GM12874 (cell line): ENCODE data around the gene GNAL.

Experiments used
- CTCF ChIP-seq: IDR thresholded peaks from 2 replicates; pipeline ENCODE4 v1.5.1; 2011; ENCODE audit warnings: low read depth, mild to moderate bottlenecking, control low read depth, low read length, moderate library complexity; ENCODE audit not compliant: insufficient read depth

Gene GNAL

DNA sequence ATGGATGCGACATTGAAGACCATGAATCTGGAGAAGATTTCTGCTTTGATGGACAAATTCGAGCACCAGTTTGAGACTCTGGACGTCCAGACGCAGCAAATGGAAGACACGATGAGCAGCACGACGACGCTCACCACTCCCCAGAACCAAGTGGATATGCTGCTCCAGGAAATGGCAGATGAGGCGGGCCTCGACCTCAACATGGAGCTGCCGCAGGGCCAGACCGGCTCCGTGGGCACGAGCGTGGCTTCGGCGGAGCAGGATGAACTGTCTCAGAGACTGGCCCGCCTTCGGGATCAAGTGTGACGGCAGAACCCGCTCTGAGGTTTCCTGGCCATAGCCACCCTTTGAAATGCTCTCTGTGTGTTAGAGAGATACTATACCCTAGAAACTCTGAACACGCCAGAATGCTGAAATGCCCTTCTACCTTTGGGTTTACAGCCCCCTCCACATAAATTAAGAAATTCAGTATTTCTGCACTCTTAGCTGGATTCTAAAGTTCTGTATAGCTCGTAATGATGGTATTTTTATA is 162.8 kb downstream of the GNAL start:
- TF ChIP-seq CTCF = no peak

- no peak for TF ChIP-seq CTCF
Observed at GRCh38 chr18:11857177-11857887, 168.3 kb downstream of the GNAL start.

DNA sequence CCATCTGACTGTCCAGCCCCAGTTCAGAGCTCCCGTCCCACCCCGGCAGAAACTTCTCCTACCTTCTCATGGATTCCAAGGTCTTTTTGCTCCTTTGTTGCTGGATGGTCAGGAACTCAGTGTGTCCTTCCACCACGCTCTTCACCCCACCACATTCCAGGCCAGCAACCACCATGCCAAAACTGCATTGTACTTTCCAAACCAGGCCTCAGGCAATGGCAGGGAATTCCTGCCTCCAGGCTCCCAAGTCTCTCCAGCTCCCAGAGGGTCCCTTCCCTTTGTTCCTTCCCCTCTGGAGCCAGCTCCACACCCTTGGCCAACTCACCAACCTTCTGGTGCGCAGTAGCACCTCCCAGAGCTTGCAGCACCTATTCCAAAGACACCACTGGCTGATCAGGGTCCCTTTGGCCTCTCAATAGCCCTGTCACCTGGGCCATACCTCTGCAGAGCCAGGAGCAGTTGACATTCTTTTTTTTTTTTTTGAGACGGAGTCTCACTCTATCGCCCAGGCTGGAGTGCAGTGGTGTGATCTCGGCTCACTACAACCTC is 170.3 kb downstream of the GNAL start:
- no peak for TF ChIP-seq CTCF

DNA sequence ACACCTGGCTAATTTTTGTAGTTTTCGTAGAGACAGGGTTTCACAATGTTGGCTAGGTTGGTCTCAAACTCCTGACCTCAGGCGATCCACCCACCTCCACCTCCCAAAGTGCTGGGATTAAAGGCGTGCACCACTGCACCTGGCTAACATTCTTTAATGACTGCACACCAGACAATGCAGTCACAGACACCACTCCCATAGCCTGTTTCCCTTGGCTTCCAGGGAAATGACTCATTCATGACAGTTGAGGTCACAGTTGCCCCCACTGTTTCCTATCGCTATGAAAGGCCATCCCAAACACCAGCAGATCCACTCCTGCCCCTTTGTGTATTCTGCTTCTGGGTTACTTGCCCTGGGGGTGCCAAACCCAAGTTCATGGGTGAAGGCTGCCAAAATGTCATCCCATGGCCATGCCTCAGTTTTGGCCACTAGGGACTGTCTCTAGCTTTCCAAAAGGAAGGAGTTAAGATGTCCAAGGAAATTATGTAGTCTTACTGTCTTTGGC is 170.9 kb downstream of the GNAL start:
- TF ChIP-seq CTCF = no peak

DNA sequence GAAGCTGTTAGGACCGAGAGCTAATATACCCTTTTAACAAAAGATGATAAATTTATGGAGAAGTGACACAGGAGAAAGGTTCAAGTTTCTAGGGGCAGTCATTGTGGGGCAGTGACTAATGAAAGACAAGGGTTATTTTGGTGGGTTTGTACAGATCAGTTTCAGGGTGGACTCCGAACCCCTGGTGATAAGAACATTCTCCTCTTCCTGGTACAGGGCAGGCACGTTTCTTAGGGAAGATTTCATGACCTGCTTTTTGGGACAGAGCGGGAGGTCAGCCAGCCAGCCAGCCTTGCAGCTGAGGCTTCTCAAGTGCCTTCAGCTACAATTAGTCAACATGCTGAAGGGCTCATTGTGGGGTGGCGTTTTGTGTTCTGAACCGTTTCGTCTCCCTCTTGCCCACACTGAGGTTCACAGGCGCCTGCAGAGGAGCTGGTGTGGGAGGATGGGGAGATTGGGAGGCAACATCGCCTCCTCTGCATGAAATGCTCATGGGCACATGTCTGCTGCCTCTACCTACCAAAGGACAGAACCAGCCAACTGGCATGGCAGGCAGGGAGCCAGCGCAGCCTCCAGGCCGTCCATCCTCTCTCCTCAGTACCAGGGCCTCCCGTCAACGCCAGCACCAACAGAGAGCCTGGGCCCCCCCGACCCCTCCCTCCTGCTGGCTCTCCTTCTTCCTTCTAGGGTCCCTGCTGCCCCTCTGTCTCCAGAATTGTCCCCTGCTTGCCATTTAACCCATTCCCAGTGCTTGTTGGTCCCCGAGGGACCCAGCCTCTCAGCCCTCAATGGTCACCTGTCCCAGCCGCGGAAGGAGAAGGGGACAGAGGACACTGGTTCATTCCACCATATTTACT is 171.8 kb downstream of the GNAL start:
- TF ChIP-seq CTCF = no peak

GRCh38 chr18:11861583-11862288 is 172.7 kb downstream of the GNAL start:
- no peak for TF ChIP-seq CTCF
